ENCODE results near the gene TMEM121B. TPM values are rescaled to one million over a fixed set of nuclear protein-coding genes. Genes with fewer than 3 reads are reported as not detected.

The TMEM121B gene
- total RNA-seq, 2 experiments from 2014 or later: 0.15 to 0.32 TPM

DNA sequence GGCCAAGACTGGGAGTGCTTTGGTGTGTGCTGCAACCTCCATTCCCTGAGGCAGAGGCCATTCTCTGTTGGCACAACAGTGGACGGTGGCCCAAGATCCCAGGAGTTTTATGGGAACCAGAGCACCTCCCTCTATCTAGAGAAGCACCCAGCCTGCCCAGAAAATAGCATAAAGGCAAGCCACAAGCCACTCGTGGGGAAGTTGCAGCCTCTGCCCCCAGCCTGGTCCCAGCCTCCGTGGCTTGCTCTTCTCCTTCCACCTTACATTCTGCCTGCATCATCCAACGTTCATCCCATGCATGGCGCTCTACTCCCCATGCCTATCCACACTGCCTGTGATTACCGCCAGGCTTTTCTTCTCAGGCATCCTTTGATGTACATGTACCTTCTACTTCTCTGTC lies 20.5 kb downstream of the TMEM121B start:
- TF ChIP-seq, protein P1, sequence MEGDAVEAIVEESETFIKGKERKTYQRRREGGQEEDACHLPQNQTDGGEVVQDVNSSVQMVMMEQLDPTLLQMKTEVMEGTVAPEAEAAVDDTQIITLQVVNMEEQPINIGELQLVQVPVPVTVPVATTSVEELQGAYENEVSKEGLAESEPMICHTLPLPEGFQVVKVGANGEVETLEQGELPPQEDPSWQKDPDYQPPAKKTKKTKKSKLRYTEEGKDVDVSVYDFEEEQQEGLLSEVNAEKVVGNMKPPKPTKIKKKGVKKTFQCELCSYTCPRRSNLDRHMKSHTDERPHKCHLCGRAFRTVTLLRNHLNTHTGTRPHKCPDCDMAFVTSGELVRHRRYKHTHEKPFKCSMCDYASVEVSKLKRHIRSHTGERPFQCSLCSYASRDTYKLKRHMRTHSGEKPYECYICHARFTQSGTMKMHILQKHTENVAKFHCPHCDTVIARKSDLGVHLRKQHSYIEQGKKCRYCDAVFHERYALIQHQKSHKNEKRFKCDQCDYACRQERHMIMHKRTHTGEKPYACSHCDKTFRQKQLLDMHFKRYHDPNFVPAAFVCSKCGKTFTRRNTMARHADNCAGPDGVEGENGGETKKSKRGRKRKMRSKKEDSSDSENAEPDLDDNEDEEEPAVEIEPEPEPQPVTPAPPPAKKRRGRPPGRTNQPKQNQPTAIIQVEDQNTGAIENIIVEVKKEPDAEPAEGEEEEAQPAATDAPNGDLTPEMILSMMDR (conservative IDR thresholded peaks at IDR 0.05; ENCODE audit: low read length): no peak
- no peak for TF ChIP-seq EZH2phosphoT487 (IDR thresholded peaks at IDR 0.05; ENCODE audit: borderline replicate concordance, low read depth, low read length)
- peaks cover 33% of the 10 kb centered on the region; the same call in 1 of the 2 replicates for H3K36me3 ChIP-seq (ENCODE audit: insufficient read depth, low read length)
- H3K4me3 ChIP-seq (ENCODE audit: low read depth, low read length, poor library complexity, severe bottlenecking): no peak overlapping the region
- BruUV-seq (replicated peaks): no TSS peak
- H3K9me3 ChIP-seq (ENCODE audit: low read length): no peaks in the 10 kb centered on the region
- no peaks in the 10 kb centered on the region; the same call in 1 of the 2 replicates for H4K20me1 ChIP-seq (ENCODE audit: insufficient read depth, low read length)
- DNase-seq (ENCODE audit: low spot score): no peak
- POLR2A ChIA-PET: interaction anchor here (0.5 kb wide), 1 partner anchor 382 kb away, joined by 6 read pairs; no protein-coding TSS in a partner anchor
- H3K79me2 ChIP-seq (ENCODE audit: insufficient read depth, low read depth, low read length): no peaks in the 10 kb centered on the region
- no peaks in the 10 kb centered on the region for H3K9me2 ChIP-seq (ENCODE audit: insufficient read depth, low read length)
- H3K4me2 ChIP-seq (ENCODE audit: low read length): no peak overlapping the region
- CTCF ChIA-PET (ENCODE audit: unreplicated experiment): no interaction called here
- H3K27ac ChIP-seq (ENCODE audit: low read depth, low read length, poor library complexity, severe bottlenecking): no peak overlapping the region
- intact Hi-C loops (cut with micrococcal nuclease; ENCODE audit: unreplicated experiment): no loop called here
- no peak overlapping the region for H2AFZ ChIP-seq (ENCODE audit: low read length)
- H3K4me1 ChIP-seq (ENCODE audit: insufficient read depth, low read length, poor library complexity, severe bottlenecking): peaks cover 23% of the 10 kb centered on the region

DNA sequence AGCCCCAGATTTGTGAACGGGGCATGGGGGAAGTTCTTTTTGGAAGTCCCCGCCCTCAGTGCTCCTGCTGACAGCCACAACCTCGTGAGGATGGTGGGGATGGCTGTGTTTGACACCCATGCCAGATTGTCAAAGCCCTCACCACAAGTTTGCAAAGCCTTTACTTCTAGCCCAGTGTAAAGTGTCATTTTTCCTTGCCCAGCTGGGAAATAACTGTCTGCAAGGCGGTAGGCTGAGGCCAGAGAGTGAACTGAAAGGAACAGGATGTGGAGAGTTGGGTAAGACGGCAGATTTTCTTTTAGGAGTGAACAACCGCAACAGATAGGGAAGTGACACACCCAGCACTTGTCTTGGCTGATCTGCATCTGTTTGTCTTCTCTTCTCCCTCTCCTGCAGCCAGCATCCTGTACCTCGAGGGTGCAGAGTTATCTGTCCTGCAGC lies 22.8 kb downstream of the TMEM121B start:
- no peaks in the 10 kb centered on the region for H3K79me2 ChIP-seq (ENCODE audit: insufficient read depth, low read depth, low read length)
- no TSS peak for BruUV-seq (replicated peaks)
- peak overlapping the region; percentile 32; the same call in 1 of the 2 replicates for H3K4me2 ChIP-seq (ENCODE audit: low read length)
- ChIA-PET CTCF (ENCODE audit: unreplicated experiment) (no interaction called here), POLR2A (interaction anchor here (0.6 kb wide), 1 partner anchor 182 kb away, joined by 3 read pairs; no protein-coding TSS in a partner anchor)
- peaks cover 28% of the 10 kb centered on the region; the same call in 1 of the 2 replicates for H3K36me3 ChIP-seq (ENCODE audit: insufficient read depth, low read length)
- H3K4me3 ChIP-seq (ENCODE audit: low read depth, low read length, poor library complexity, severe bottlenecking): no peak overlapping the region
- peak; percentile 31 for DNase-seq (ENCODE audit: low spot score)
- peaks cover 23% of the 10 kb centered on the region for H3K4me1 ChIP-seq (ENCODE audit: insufficient read depth, low read length, poor library complexity, severe bottlenecking)
- no peak overlapping the region for H3K27ac ChIP-seq (ENCODE audit: low read depth, low read length, poor library complexity, severe bottlenecking)
- no peaks in the 10 kb centered on the region for H3K9me2 ChIP-seq (ENCODE audit: insufficient read depth, low read length)
- intact Hi-C loops (cut with micrococcal nuclease; ENCODE audit: unreplicated experiment): no loop called here
- H3K9me3 ChIP-seq (ENCODE audit: low read length): no peaks in the 10 kb centered on the region
- peaks cover 5% of the 10 kb centered on the region for H4K20me1 ChIP-seq (ENCODE audit: insufficient read depth, low read length)
- TF ChIP-seq, protein P1 (conservative IDR thresholded peaks at IDR 0.05; ENCODE audit: low read length): no peak
- no peak for TF ChIP-seq EZH2phosphoT487 (IDR thresholded peaks at IDR 0.05; ENCODE audit: borderline replicate concordance, low read depth, low read length)
- H2AFZ ChIP-seq (ENCODE audit: low read length): no peak overlapping the region

- no peak overlapping the region for H2AFZ ChIP-seq (ENCODE audit: low read length)
- no peak overlapping the region for H3K27ac ChIP-seq (ENCODE audit: low read depth, low read length, poor library complexity, severe bottlenecking)
- POLR2A ChIA-PET: no interaction called here
- TF ChIP-seq EZH2phosphoT487 (IDR thresholded peaks at IDR 0.05; ENCODE audit: borderline replicate concordance, low read depth, low read length): no peak
- TF ChIP-seq, protein P1 (conservative IDR thresholded peaks at IDR 0.05; ENCODE audit: low read length): no peak
- no TSS peak for BruUV-seq (replicated peaks)
- peaks cover 23% of the 10 kb centered on the region for H3K4me1 ChIP-seq (ENCODE audit: insufficient read depth, low read length, poor library complexity, severe bottlenecking)
- H3K36me3 ChIP-seq (ENCODE audit: insufficient read depth, low read length): peaks cover 28% of the 10 kb centered on the region; the same call in 1 of the 2 replicates
- no peak for DNase-seq (ENCODE audit: low spot score)
- intact Hi-C loops (cut with micrococcal nuclease; ENCODE audit: unreplicated experiment): no loop called here
- H3K9me3 ChIP-seq (ENCODE audit: low read length): no peaks in the 10 kb centered on the region
- H3K4me2 ChIP-seq (ENCODE audit: low read length): no peak overlapping the region
- no peak overlapping the region for H3K4me3 ChIP-seq (ENCODE audit: low read depth, low read length, poor library complexity, severe bottlenecking)
- CTCF ChIA-PET (ENCODE audit: unreplicated experiment): no interaction called here
- H3K79me2 ChIP-seq (ENCODE audit: insufficient read depth, low read depth, low read length): no peaks in the 10 kb centered on the region
- no peaks in the 10 kb centered on the region for H3K9me2 ChIP-seq (ENCODE audit: insufficient read depth, low read length)
- H4K20me1 ChIP-seq (ENCODE audit: insufficient read depth, low read length): peaks cover 5% of the 10 kb centered on the region
Observed at GRCh38 chr22:17097701-17098100, 23.5 kb downstream of the TMEM121B start.

Measured in OCI-LY7 (cell line).